ENCODE results near the gene ACTA1. TPM values are rescaled to one million over a fixed set of nuclear protein-coding genes. Genes with fewer than 3 reads are reported as not detected.
A peak's percentile ranks its signal among the peaks of the same experiment; 100 is the strongest.
"Not testable (repeated sequence)": the region's sequence is repeated elsewhere in the genome, so short reads cannot be mapped to it uniquely, and the experiment has no call there.

Gene ACTA1
- total RNA-seq, 1 donor from 2014 or later = 19.0 TPM

- FAIRE-seq (no peak), DNase-seq (ENCODE audit: low read depth) (no peak)
- Histone ChIP-seq H3K27me3 (ENCODE audit: insufficient read depth, low read length) (peaks cover 15% of the 10 kb centered on the region), H3K4me1 (ENCODE audit: insufficient read depth, low read length) (no peaks in the 10 kb centered on the region), H3K27ac (ENCODE audit: low read depth, low read length) (no peak overlapping the region), H3K36me3 (ENCODE audit: insufficient read depth, low read length) (no peaks in the 10 kb centered on the region), H3K9me3 (ENCODE audit: insufficient read depth, low read depth, low read length) (no peaks in the 10 kb centered on the region), H3K4me2 (ENCODE audit: low read length) (no peak overlapping the region), H2AFZ (ENCODE audit: low read depth, low read length) (no peak overlapping the region), H3K9ac (ENCODE audit: low read length) (no peak overlapping the region), H4K20me1 (ENCODE audit: insufficient read depth, low read length) (no peaks in the 10 kb centered on the region), H3K4me3 (ENCODE audit: insufficient read depth, low read depth, low read length) (no peak overlapping the region), H3K79me2 (ENCODE audit: insufficient read depth, low read length) (no peaks in the 10 kb centered on the region)
- Mint-ChIP-seq H3K9me3 (ENCODE audit: unreplicated experiment) (peaks cover 8% of the 10 kb centered on the region), H3K4me1 (ENCODE audit: low read depth, unreplicated experiment) (no peaks in the 10 kb centered on the region), H3K27me3 (ENCODE audit: low read depth, unreplicated experiment) (peaks cover 54% of the 10 kb centered on the region), H3K4me3 (ENCODE audit: unreplicated experiment) (no peak overlapping the region), H3K36me3 (ENCODE audit: low read depth, unreplicated experiment) (no peaks in the 10 kb centered on the region), H3K27ac (ENCODE audit: unreplicated experiment) (no peak overlapping the region)
- TF ChIP-seq, protein P1, sequence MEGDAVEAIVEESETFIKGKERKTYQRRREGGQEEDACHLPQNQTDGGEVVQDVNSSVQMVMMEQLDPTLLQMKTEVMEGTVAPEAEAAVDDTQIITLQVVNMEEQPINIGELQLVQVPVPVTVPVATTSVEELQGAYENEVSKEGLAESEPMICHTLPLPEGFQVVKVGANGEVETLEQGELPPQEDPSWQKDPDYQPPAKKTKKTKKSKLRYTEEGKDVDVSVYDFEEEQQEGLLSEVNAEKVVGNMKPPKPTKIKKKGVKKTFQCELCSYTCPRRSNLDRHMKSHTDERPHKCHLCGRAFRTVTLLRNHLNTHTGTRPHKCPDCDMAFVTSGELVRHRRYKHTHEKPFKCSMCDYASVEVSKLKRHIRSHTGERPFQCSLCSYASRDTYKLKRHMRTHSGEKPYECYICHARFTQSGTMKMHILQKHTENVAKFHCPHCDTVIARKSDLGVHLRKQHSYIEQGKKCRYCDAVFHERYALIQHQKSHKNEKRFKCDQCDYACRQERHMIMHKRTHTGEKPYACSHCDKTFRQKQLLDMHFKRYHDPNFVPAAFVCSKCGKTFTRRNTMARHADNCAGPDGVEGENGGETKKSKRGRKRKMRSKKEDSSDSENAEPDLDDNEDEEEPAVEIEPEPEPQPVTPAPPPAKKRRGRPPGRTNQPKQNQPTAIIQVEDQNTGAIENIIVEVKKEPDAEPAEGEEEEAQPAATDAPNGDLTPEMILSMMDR (IDR thresholded peaks at IDR 0.05; ENCODE audit: insufficient read depth, low read depth, low read length) = no peak
- no peak for TF ChIP-seq EZH2 (IDR thresholded peaks at IDR 0.05; ENCODE audit: insufficient read depth, low read length)
Observed at GRCh38 chr1:229425564-229426159, 8.2 kb downstream of the ACTA1 start.

DNA sequence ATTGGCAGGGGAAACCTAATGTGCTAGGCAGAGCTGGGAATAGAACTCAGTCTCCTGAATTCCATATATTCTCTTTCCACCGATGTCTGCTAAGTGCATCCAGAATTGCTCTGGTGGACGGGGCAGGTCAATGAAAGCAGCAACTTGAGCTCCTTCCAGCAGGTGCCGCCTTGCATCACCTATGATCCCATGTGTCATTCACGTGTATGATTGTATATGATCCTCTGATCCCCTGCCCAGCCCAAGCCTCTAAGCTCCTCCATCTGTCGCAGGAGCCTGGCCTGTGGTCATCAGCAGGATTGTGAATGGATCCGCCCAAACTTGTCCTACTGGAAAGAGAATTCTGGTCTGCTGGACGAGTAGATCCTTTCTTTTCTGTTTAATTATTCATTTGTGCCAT lies 13.1 kb downstream of the ACTA1 start:
- Histone ChIP-seq H3K9me3 (ENCODE audit: insufficient read depth, low read depth, low read length) (no peaks in the 10 kb centered on the region), H3K9ac (ENCODE audit: low read length) (no peak overlapping the region), H3K4me3 (ENCODE audit: insufficient read depth, low read depth, low read length) (no peak overlapping the region), H3K4me2 (ENCODE audit: low read length) (no peak overlapping the region), H4K20me1 (ENCODE audit: insufficient read depth, low read length) (no peaks in the 10 kb centered on the region), H3K4me1 (ENCODE audit: insufficient read depth, low read length) (no peaks in the 10 kb centered on the region), H2AFZ (ENCODE audit: low read depth, low read length) (no peak overlapping the region), H3K79me2 (ENCODE audit: insufficient read depth, low read length) (no peaks in the 10 kb centered on the region), H3K36me3 (ENCODE audit: insufficient read depth, low read length) (no peaks in the 10 kb centered on the region), H3K27ac (ENCODE audit: low read depth, low read length) (no peak overlapping the region), H3K27me3 (ENCODE audit: insufficient read depth, low read length) (no peaks in the 10 kb centered on the region)
- H3K27ac Mint-ChIP-seq (ENCODE audit: unreplicated experiment) = no peak overlapping the region
- H3K9me3 Mint-ChIP-seq (ENCODE audit: unreplicated experiment) = peaks cover 8% of the 10 kb centered on the region
- H3K27me3 Mint-ChIP-seq (ENCODE audit: low read depth, unreplicated experiment) = peaks cover 39% of the 10 kb centered on the region
- TF ChIP-seq EZH2 (IDR thresholded peaks at IDR 0.05; ENCODE audit: insufficient read depth, low read length) = no peak
- TF ChIP-seq, protein P1 (IDR thresholded peaks at IDR 0.05; ENCODE audit: insufficient read depth, low read depth, low read length) = no peak
- no peaks in the 10 kb centered on the region for H3K36me3 Mint-ChIP-seq (ENCODE audit: low read depth, unreplicated experiment)
- H3K4me3 Mint-ChIP-seq (ENCODE audit: unreplicated experiment) = no peak overlapping the region
- DNase-seq (ENCODE audit: low read depth) (no peak), FAIRE-seq (no peak)
- no peaks in the 10 kb centered on the region for H3K4me1 Mint-ChIP-seq (ENCODE audit: low read depth, unreplicated experiment)

GRCh38 chr1:229420224-229420623 lies 13.7 kb downstream of the ACTA1 start:
- H3K36me3 ChIP-seq (ENCODE audit: insufficient read depth, low read length) = no peaks in the 10 kb centered on the region
- no peak overlapping the region for H3K4me3 ChIP-seq (ENCODE audit: insufficient read depth, low read depth, low read length)
- H3K9me3 ChIP-seq (ENCODE audit: insufficient read depth, low read depth, low read length) = no peaks in the 10 kb centered on the region
- H3K27ac ChIP-seq (ENCODE audit: low read depth, low read length) = no peak overlapping the region
- DNase-seq (ENCODE audit: low read depth) (no peak), FAIRE-seq (no peak)
- Mint-ChIP-seq H3K9me3 (ENCODE audit: unreplicated experiment) (peaks cover 7% of the 10 kb centered on the region), H3K4me1 (ENCODE audit: low read depth, unreplicated experiment) (no peaks in the 10 kb centered on the region), H3K36me3 (ENCODE audit: low read depth, unreplicated experiment) (no peaks in the 10 kb centered on the region), H3K27me3 (ENCODE audit: low read depth, unreplicated experiment) (peaks cover 34% of the 10 kb centered on the region), H3K4me3 (ENCODE audit: unreplicated experiment) (no peak overlapping the region), H3K27ac (ENCODE audit: unreplicated experiment) (no peak overlapping the region)
- H4K20me1 ChIP-seq (ENCODE audit: insufficient read depth, low read length) = no peaks in the 10 kb centered on the region
- no peaks in the 10 kb centered on the region for H3K4me1 ChIP-seq (ENCODE audit: insufficient read depth, low read length)
- no peak overlapping the region for H3K4me2 ChIP-seq (ENCODE audit: low read length)
- no peak overlapping the region for H2AFZ ChIP-seq (ENCODE audit: low read depth, low read length)
- no peaks in the 10 kb centered on the region for H3K79me2 ChIP-seq (ENCODE audit: insufficient read depth, low read length)
- TF ChIP-seq, protein P1 (IDR thresholded peaks at IDR 0.05; ENCODE audit: insufficient read depth, low read depth, low read length) = no peak
- no peak for TF ChIP-seq EZH2 (IDR thresholded peaks at IDR 0.05; ENCODE audit: insufficient read depth, low read length)
- H3K27me3 ChIP-seq (ENCODE audit: insufficient read depth, low read length) = no peaks in the 10 kb centered on the region
- H3K9ac ChIP-seq (ENCODE audit: low read length) = no peak overlapping the region

DNA sequence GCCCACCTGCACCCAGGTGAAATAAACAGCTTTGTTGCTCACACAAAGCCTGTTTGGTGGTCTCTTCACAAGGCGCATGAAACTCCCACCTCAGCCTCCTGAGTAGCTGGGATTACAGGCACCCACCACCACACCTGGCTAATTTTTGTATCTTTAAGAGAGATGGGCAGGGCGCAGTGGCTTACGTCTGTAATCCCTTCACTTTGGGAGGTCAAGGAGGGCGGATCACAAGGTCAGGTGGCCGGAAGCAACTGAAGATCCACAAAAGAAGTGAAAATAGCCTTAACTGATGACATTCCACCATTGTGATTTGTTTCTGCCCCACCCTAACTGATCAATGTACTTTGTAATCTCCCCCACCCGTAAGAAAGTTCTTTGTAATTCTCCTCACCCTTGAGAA lies 15.3 kb downstream of the ACTA1 start:
- H3K36me3 Mint-ChIP-seq (ENCODE audit: low read depth, unreplicated experiment); DNase-seq (ENCODE audit: low read depth); H3K4me2 ChIP-seq (ENCODE audit: low read length); H3K4me3 ChIP-seq (ENCODE audit: insufficient read depth, low read depth, low read length); H3K27ac ChIP-seq (ENCODE audit: low read depth, low read length); H3K36me3 ChIP-seq (ENCODE audit: insufficient read depth, low read length); H3K4me1 Mint-ChIP-seq (ENCODE audit: low read depth, unreplicated experiment); H3K9ac ChIP-seq (ENCODE audit: low read length); FAIRE-seq; H3K4me3 Mint-ChIP-seq (ENCODE audit: unreplicated experiment); H3K27me3 ChIP-seq (ENCODE audit: insufficient read depth, low read length); H3K79me2 ChIP-seq (ENCODE audit: insufficient read depth, low read length); H3K9me3 Mint-ChIP-seq (ENCODE audit: unreplicated experiment); H3K4me1 ChIP-seq (ENCODE audit: insufficient read depth, low read length); H3K9me3 ChIP-seq (ENCODE audit: insufficient read depth, low read depth, low read length); H2AFZ ChIP-seq (ENCODE audit: low read depth, low read length); H4K20me1 ChIP-seq (ENCODE audit: insufficient read depth, low read length): not testable (repeated sequence)
- peak overlapping the region; percentile 11 for H3K27ac Mint-ChIP-seq (ENCODE audit: unreplicated experiment)
- peaks cover 27% of the 10 kb centered on the region for H3K27me3 Mint-ChIP-seq (ENCODE audit: low read depth, unreplicated experiment)

All from astrocyte (in vitro differentiated cells and primary cell).